RPMI7951 (cell line): ENCODE data around the gene STX4. TPM values are rescaled to one million over a fixed set of nuclear protein-coding genes. Genes with fewer than 3 reads are reported as not detected.

Experiments
- DNase-seq: peaks from one replicate; pipeline ENCODE4 v3.0.0-alpha.2; 2012; ENCODE audit warnings: low read depth
- total RNA-seq: library from RNA; depleted of rRNA; stranded (reverse); fragments of >200 nt; shearing (Covaris generic); gene quantifications from 2 replicates; pipeline ENCODE4 v1.2.3, GENCODE V29; 2014; rRNA removed

STX4 gene
- total RNA-seq, result 23.1 and 23.5 TPM in 2 replicates

GRCh38 chr16:31032736-31033708 is at the start of gene STX4:
Gene STX4 (plus strand): TSS chr16:31033558. CDS start chr16:31033806, 248 bp downstream.
- peak; percentile 95 for DNase-seq

- no peak for DNase-seq
Measured at GRCh38 chr16:30983898-30984610, 49.3 kb upstream of the STX4 start.

DNA sequence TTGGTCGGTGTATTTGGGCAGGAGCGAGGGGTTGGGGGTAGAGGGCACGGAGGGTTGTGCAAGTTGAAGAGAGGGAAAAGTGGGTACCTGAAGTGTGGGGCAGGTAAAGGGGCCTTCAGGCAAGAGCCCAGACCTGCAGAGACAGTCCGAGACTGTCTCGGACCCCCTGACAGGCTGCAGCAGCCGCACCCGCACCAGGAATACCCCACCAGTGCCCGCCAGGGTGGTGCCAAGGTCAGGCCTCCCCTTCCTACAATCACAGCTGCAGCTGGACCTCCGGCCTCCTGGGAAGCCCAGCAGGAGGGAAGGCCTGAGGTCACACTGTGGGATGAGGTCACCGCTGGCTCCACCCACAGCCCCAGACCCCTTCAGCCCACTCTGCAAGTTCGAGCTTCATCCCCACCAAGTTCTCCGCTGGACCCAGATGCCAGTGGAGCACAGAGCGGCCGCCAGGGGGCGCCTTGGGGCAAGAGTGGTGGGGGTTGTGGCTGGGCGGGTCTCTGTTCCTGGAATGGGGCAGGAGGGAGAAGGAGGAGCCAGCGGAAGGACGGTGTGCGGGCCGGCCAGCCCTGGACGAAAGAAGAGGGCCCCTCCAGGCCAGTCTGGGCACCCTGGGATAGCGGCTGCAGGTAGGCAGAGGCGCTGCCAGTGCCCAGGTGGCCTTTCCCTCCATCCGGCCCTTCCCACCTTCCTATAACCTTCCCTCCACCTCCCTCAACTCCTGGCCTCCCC is 48.5 kb upstream of the STX4 start, which contains the start of gene HSD3B7:
Gene HSD3B7, plus strand, starts transcription at position 539 of the 732 bp plus-strand sequence. CDS start 452 bp downstream, outside the sequence.
- DNase-seq, result peak; percentile 67

DNA sequence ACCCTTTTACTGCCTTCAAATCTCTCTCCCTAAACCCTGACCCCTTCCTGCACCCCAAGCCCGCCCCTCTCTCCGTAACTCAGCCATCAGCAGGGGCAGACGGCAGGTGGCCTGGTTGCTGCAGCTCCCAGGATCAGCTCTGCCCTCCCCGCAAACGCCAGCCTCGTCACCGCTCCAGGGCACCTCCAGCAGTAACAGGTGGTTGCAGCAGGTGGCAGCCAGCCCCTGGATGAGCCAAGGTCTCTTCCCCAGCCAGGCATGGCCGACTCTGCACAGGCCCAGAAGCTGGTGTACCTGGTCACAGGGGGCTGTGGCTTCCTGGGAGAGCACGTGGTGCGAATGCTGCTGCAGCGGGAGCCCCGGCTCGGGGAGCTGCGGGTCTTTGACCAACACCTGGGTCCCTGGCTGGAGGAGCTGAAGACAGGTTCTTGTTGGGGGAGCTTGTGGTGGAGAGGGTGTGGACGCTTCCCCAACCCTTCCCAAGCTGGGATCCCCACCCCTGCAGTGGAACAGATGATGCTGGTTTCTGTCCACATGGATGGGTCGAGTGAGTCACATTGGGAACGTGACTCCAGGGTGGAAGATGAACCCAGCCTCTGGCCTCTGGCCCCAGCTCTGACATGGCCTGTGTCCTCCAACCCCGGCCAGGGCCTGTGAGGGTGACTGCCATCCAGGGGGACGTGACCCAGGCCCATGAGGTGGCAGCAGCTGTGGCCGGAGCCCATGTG is 47.8 kb upstream of the STX4 start:
- peak; percentile 56 for DNase-seq

GRCh38 chr16:30986129-30986991 is 47.0 kb upstream of the STX4 start:
- DNase-seq, result no peak

GRCh38 chr16:30987581-30988190 is 45.7 kb upstream of the STX4 start:
- DNase-seq, result no peak

DNA sequence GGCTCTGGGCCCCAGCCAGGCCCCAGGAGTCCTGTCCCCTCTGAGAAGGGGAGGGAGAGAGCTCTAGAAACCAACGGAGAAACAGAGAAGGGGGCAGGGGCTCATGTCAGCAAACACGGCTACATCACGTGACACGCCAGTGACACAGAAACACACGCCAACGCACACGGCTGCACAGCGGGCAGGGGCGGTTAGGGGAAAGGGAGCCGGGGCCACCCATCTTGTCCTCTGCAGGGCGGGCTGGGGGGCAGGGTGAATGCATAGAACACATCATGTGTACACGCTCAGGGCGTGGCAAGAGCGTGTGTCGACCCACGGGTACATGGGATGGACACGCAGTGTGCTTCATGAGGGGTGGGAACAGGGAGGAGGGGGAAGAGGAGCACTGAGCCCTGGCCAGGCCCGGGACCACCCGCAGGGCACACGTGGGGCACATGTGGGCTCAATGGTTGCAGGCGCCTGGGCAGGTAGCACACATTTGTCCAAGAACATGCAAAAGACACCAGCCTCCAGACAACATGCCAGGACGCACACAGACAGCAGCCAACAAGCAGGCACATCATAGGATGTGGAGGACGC is 43.8 kb upstream of the STX4 start:
- no peak for DNase-seq

GRCh38 chr16:30990105-30990504 is 43.3 kb upstream of the STX4 start:
- DNase-seq, result no peak

GRCh38 chr16:30991052-30991451 is 42.3 kb upstream of the STX4 start:
- no peak for DNase-seq

DNA sequence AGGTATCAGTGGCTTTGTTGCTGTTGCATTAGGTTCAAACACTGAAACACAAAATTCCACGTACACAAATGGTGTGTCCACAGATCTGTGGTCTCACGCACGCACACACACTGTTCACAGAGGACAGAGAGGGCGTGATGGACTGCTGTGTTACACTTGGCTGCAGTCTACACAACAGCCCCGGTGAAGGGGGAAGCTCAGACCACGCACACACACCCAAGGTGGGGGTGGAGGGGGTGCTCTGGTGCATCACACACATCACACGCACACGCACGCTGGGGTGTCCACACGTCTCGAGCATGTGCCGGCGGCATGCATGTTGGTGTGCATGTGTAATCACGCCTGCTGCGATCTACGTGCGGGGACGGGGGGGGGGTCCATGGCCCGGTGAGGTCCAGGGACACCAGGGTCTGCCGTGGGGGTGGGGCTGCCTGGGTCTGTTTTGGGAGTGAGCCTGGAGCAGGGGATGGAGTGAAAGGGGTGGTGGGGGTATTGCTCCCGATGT is 41.0 kb upstream of the STX4 start:
- no peak for DNase-seq

GRCh38 chr16:30992931-30993816 is 40.2 kb upstream of the STX4 start:
- no peak for DNase-seq

GRCh38 chr16:30995927-30996323 is 37.4 kb upstream of the STX4 start:
- no peak for DNase-seq

- peak; percentile 43 for DNase-seq
Measured at GRCh38 chr16:30996324-30996984, 36.9 kb upstream of the STX4 start.

- DNase-seq, result peak; percentile 78
Measured at GRCh38 chr16:30996985-30997724, 36.2 kb upstream of the STX4 start.

DNA sequence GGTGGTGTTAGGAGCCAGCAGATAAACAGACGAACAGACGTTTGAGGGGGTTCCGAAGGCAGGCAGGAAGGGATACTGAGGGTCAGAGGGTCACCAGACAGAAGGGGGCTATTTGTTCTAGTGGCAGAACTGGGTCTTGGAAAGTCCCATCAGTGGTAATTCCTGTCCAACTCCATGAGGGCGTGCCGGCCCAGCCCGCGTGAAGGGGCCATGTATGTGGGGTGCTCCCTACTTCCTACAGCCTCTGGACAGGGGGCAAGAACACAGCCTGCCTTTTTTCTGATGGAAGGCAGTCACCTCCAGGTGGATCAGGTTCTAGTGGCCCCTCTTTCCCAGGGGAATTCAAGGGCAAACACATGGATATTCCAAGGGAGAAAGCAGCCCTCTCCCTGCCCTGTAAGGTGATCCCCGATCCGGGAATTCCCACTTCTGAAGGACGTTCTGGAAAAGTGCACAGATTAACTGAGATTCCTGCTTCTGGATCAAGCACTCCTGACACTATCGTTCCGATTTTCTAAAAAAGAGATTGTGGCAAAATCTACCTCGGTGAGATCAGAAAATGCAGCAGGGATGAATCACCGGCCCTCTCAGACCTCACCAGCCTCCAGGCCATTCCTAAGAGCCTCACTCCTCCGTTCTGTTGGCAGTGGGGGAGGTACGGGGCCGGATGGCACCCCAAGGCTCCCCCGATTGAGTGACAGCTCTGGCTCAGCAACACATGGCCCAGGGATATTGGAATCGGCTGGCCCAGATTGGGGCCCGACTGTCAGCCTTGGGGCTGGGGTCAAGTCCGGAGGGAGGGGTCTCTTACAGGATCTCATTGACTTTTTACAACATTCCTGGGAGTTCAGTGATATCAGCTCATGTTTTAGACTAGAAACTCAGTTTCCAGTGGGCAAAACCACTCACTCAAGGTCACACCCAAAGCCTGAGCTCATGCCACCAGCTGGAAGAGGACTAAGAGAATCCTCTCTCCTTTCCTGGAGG is 35.3 kb upstream of the STX4 start:
- peak; percentile 91 for DNase-seq
